IPS-18c (cell line): Measurements from ENCODE around the gene LRRC32.
"Not testable (repeated sequence)": the region's sequence is repeated elsewhere in the genome, so short reads cannot be mapped to it uniquely, and the experiment has no call there.

Source experiments
- H3K4me3 ChIP-seq: 2 replicates; pipeline ENCODE4 v1.7.0; 2013; ENCODE audit warnings: low read depth, mild to moderate bottlenecking, low read length, moderate library complexity; ENCODE audit not compliant: insufficient read depth
- H3K9me3 ChIP-seq: one replicate; pipeline ENCODE4 v1.6.1; 2013; ENCODE audit warnings: mild to moderate bottlenecking, low read length, moderate library complexity; ENCODE audit not compliant: control insufficient read depth, insufficient read depth

LRRC32 gene

GRCh38 chr11:76646882-76647534 lies 23.5 kb downstream of the LRRC32 start:
- no peaks in the 10 kb centered on the region for H3K9me3 ChIP-seq
- H3K4me3 ChIP-seq, result no peak overlapping the region

- Histone ChIP-seq H3K9me3 (no peaks in the 10 kb centered on the region), H3K4me3 (no peak overlapping the region)
These were observed 26.0 kb downstream of the LRRC32 start for GRCh38 chr11:76644591-76644990.

- H3K9me3 ChIP-seq, H3K4me3 ChIP-seq: not testable (repeated sequence)
These were observed 26.8 kb downstream of the LRRC32 start for GRCh38 chr11:76643711-76644110.

GRCh38 chr11:76642341-76642740 lies 28.2 kb downstream of the LRRC32 start:
- Histone ChIP-seq H3K9me3 (no peaks in the 10 kb centered on the region), H3K4me3 (no peak overlapping the region)

- H3K4me3 ChIP-seq, result no peak overlapping the region
- no peaks in the 10 kb centered on the region for H3K9me3 ChIP-seq
These were observed 28.6 kb downstream of the LRRC32 start for GRCh38 chr11:76641905-76642304.

- H3K4me3 ChIP-seq, result no peak overlapping the region
- H3K9me3 ChIP-seq, result no peaks in the 10 kb centered on the region
These were observed 30.0 kb downstream of the LRRC32 start for GRCh38 chr11:76640501-76640900.

GRCh38 chr11:76639621-76640020 lies 30.9 kb downstream of the LRRC32 start:
- Histone ChIP-seq H3K9me3 (no peaks in the 10 kb centered on the region), H3K4me3 (no peak overlapping the region)

GRCh38 chr11:76638270-76639197 lies 32.0 kb downstream of the LRRC32 start:
- Histone ChIP-seq H3K9me3 (no peaks in the 10 kb centered on the region), H3K4me3 (no peak overlapping the region)

GRCh38 chr11:76637491-76638269 lies 32.9 kb downstream of the LRRC32 start:
- H3K4me3 ChIP-seq, result no peak overlapping the region
- H3K9me3 ChIP-seq, result no peaks in the 10 kb centered on the region

- no peaks in the 10 kb centered on the region for H3K9me3 ChIP-seq
- no peak overlapping the region for H3K4me3 ChIP-seq
These were observed 33.6 kb downstream of the LRRC32 start for GRCh38 chr11:76636826-76637460.

- Histone ChIP-seq H3K9me3 (no peaks in the 10 kb centered on the region), H3K4me3 (no peak overlapping the region)
These were observed 34.4 kb downstream of the LRRC32 start for GRCh38 chr11:76635991-76636738.

- no peaks in the 10 kb centered on the region for H3K9me3 ChIP-seq
- H3K4me3 ChIP-seq, result no peak overlapping the region
These were observed 35.7 kb downstream of the LRRC32 start for GRCh38 chr11:76634886-76635285.

GRCh38 chr11:76632492-76632891 lies 38.1 kb downstream of the LRRC32 start:
- Histone ChIP-seq H3K4me3 (no peak overlapping the region), H3K9me3 (no peaks in the 10 kb centered on the region)

GRCh38 chr11:76631566-76632308 lies 38.8 kb downstream of the LRRC32 start:
- Histone ChIP-seq H3K4me3 (no peak overlapping the region), H3K9me3 (no peaks in the 10 kb centered on the region)

- Histone ChIP-seq H3K9me3 (peaks cover 2% of the 10 kb centered on the region), H3K4me3 (no peak overlapping the region)
These were observed 39.8 kb downstream of the LRRC32 start for GRCh38 chr11:76630600-76631281.
